Progenitor cell of endocrine pancreas (in vitro differentiated cells): Measurements from ENCODE around the gene COL24A1. TPM values are rescaled to one million over a fixed set of nuclear protein-coding genes. Genes with fewer than 3 reads are reported as not detected.

Experiments used
- DNase-seq: peaks from one replicate; pipeline ENCODE4 v3.0.0; 2021; ENCODE audit warnings: low spot score; ENCODE audit not compliant: unreplicated experiment
- H3K27ac Mint-ChIP-seq: 2 replicates; pipeline ENCODE4 v1.8.0; 2021; ENCODE audit warnings: mild to moderate bottlenecking, moderate library complexity, mixed read lengths
- H3K27me3 Mint-ChIP-seq: 2 replicates; pipeline ENCODE4 v1.8.0; 2021; ENCODE audit warnings: mixed read lengths
- H3K36me3 Mint-ChIP-seq: 2 replicates; pipeline ENCODE4 v1.8.0; 2022; ENCODE audit warnings: mixed read lengths; ENCODE audit not compliant: insufficient read depth
- H3K4me1 Mint-ChIP-seq: 2 replicates; pipeline ENCODE4 v1.8.0; 2021; ENCODE audit warnings: low read depth, mixed read lengths
- H3K4me3 Mint-ChIP-seq: 2 replicates; pipeline ENCODE4 v1.8.0; 2021; ENCODE audit warnings: low read depth, mild to moderate bottlenecking, moderate library complexity, mixed read lengths
- H3K9me3 Mint-ChIP-seq: 2 replicates; pipeline ENCODE4 v1.8.0; 2021; ENCODE audit warnings: low read depth, mixed read lengths
- CTCF ChIP-seq: fragments of 200-600 bp; sonication (generic); IDR thresholded peaks from one replicate; pipeline ENCODE4 v1.5.0; 2021; ENCODE audit warnings: antibody characterized with exemption, mild to moderate bottlenecking; ENCODE audit not compliant: unreplicated experiment
- total RNA-seq: library from RNA; stranded (reverse); gene quantifications from 2 replicates; pipeline ENCODE4 v1.2.1, GENCODE V29; 2021

COL24A1 gene
- total RNA-seq, 1 donor from 2014 or later, result 1.1 TPM

GRCh38 chr1:85992791-85993190 lies 163.8 kb downstream of the COL24A1 start:
- no peak for TF ChIP-seq CTCF
- H3K27ac Mint-ChIP-seq, result no peak overlapping the region
- H3K4me1 Mint-ChIP-seq, result no peaks in the 10 kb centered on the region
- H3K9me3 Mint-ChIP-seq, result no peaks in the 10 kb centered on the region
- no peak for DNase-seq
- peaks cover 3% of the 10 kb centered on the region for H3K27me3 Mint-ChIP-seq
- H3K36me3 Mint-ChIP-seq, result no peaks in the 10 kb centered on the region
- no peak overlapping the region for H3K4me3 Mint-ChIP-seq

- Mint-ChIP-seq H3K4me1 (no peaks in the 10 kb centered on the region), H3K36me3 (no peaks in the 10 kb centered on the region), H3K27me3 (peaks cover 3% of the 10 kb centered on the region), H3K4me3 (no peak overlapping the region), H3K27ac (no peak overlapping the region), H3K9me3 (no peaks in the 10 kb centered on the region)
- DNase-seq, result no peak
- TF ChIP-seq CTCF, result no peak
Measured at GRCh38 chr1:85991261-85991660, 165.3 kb downstream of the COL24A1 start.

GRCh38 chr1:85984636-85985035 lies 171.9 kb downstream of the COL24A1 start:
- TF ChIP-seq CTCF, result no peak
- H3K27ac Mint-ChIP-seq, result no peak overlapping the region
- no peaks in the 10 kb centered on the region for H3K4me1 Mint-ChIP-seq
- H3K36me3 Mint-ChIP-seq, result no peaks in the 10 kb centered on the region
- peaks cover 3% of the 10 kb centered on the region for H3K27me3 Mint-ChIP-seq
- H3K9me3 Mint-ChIP-seq, result peaks cover 5% of the 10 kb centered on the region
- no peak for DNase-seq
- no peak overlapping the region for H3K4me3 Mint-ChIP-seq

GRCh38 chr1:85983316-85983715 lies 173.3 kb downstream of the COL24A1 start:
- no peaks in the 10 kb centered on the region for H3K4me1 Mint-ChIP-seq
- no peak for DNase-seq
- H3K9me3 Mint-ChIP-seq, result peaks cover 18% of the 10 kb centered on the region
- H3K36me3 Mint-ChIP-seq, result no peaks in the 10 kb centered on the region
- no peak overlapping the region for H3K4me3 Mint-ChIP-seq
- no peak overlapping the region for H3K27ac Mint-ChIP-seq
- no peaks in the 10 kb centered on the region for H3K27me3 Mint-ChIP-seq
- TF ChIP-seq CTCF, result no peak

- Mint-ChIP-seq H3K4me1 (no peaks in the 10 kb centered on the region), H3K4me3 (no peak overlapping the region), H3K9me3 (peaks cover 22% of the 10 kb centered on the region), H3K36me3 (no peaks in the 10 kb centered on the region), H3K27ac (no peak overlapping the region), H3K27me3 (no peaks in the 10 kb centered on the region)
- TF ChIP-seq CTCF, result no peak
- DNase-seq, result no peak
Measured at GRCh38 chr1:85976516-85977205, 179.9 kb downstream of the COL24A1 start.
